Choroid plexus epithelial cell (primary cell): ENCODE data around the gene OR5B2.
"Not testable (repeated sequence)": the region's sequence is repeated elsewhere in the genome, so short reads cannot be mapped to it uniquely, and the experiment has no call there.

Experiments used
- DNase-seq: peaks from one replicate; pipeline ENCODE4 v3.0.0-alpha.2; 2010; ENCODE audit warnings: low read depth
- H3K4me3 ChIP-seq: 2 replicates; pipeline ENCODE4 v1.5.1; 2011; ENCODE audit warnings: low read depth, mild to moderate bottlenecking, control low read depth, low read length, moderate library complexity
- CTCF ChIP-seq: conservative IDR thresholded peaks from 2 replicates; pipeline ENCODE4 v1.5.1; 2011; ENCODE audit warnings: low read depth, mild to moderate bottlenecking, control low read depth, inconsistent platforms, low read length, moderate library complexity

The OR5B2 gene

DNA sequence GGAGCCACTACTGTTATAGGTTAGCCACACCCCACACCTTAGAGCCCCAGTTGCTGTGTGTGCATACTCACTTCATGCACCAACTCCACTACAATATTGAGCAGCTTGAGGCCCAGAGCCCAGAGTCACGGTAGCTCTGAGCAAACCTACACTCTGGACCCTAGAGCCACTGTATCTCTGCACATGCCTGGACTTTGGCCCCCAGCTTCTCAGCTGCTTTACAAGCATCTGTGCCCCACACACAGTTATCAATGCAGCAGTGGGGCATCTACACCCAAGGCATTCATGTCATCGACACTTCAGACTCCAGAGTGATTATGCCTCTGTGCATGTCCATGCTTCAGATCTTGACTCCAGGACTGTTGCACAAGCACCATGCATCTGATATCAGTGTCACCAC lies 16.4 kb upstream of the OR5B2 start:
- TF ChIP-seq CTCF: no peak
- no peak for DNase-seq
- H3K4me3 ChIP-seq: no peak overlapping the region

DNA sequence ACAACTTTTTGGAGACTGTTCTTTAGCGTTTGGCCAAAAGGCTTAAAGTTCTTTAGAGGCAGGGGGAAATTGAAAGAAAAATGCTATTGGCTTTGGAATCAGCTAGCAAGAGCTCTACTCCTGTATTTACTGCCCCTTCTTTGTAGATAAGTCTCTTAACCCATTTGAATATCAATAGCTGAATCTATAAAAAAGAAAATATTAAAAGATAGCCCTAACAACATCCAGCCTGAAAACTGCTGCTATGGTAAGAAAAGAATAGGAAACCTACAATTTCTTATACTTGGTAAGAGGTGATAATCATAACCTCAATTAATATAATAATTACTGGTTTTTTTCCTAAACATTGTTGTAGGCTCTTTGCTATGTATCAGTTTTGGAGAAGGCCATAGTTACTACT lies 14.2 kb upstream of the OR5B2 start, which contains the start of gene OR5B12:
Gene OR5B12 (minus strand): TSS at position 101 of the 400 bp plus-strand sequence. CDS start 2,085 bp downstream, outside the sequence.
- TF ChIP-seq CTCF: no peak
- DNase-seq: no peak

DNA sequence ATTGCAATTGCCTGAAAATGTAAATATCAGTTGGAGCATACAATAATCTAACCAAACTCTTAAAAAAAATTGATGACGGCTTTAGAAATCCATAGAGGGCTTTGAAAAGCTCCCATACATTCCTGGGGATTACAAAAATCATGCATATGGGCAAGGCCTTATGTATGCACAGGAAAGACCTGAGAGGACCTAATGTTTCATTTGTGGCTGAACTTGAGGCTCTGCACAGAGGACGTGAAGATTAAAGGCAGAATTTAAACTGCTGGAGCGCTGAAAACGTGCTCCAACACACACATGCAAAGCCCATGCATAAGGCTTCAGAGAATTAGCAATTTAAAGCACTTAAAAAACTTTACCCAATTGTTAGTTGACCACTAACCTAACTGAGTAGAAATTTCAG lies 10.6 kb upstream of the OR5B2 start:
- DNase-seq: no peak
- TF ChIP-seq CTCF: no peak
- H3K4me3 ChIP-seq: no peak overlapping the region

More for the DNA sequence above, 14.2 kb upstream of the OR5B2 start, which contains the start of gene OR5B12:
- H3K4me3 ChIP-seq: no peak within 1 kb of the TSS

DNA sequence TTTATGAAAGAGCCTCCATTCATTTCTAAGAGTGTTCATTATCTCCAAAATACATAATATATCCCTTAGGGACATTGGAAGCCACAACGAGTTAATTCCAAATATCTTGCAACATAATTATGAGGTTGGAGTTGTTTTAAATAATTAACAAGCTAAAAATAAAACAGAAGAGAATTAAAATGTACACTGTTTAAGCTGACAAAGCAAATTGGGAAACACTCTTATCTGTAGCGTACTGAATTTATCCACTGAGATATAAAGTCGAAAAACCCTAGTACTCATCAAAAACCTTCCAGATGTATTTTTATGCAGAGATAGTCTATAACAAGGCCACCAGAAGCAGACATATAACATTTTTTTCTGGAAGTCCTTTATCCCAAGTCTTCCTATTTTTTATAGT lies 6.3 kb upstream of the OR5B2 start:
- TF ChIP-seq CTCF: no peak
- no peak for DNase-seq

DNA sequence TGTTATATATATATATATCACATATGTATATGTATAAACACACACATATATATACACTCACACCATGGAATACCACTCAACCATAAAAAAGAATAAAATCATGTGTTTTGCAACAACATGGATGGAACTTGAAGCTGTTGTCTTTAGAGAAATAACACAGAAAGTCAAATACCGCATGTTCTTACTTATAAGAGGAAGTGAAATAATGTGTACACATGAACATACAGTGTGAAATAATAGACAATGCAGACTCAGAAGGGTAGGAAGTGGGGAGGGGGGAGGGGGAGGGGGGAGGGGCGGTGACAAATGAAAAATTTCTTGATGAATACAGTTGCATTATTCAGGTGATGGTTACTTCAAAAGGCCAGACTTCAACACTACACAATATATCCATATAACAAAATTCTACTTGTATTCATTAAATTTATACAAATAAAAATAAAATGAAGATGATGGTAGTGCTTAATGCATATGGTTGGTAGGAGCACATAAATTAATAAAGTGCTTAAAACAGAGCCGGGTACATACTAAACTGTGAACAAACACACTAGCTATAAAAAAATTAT lies 5.8 kb upstream of the OR5B2 start:
- no peak overlapping the region for H3K4me3 ChIP-seq
- no peak for TF ChIP-seq CTCF
- no peak for DNase-seq

More for the DNA sequence above, 6.3 kb upstream of the OR5B2 start:
- no peak overlapping the region for H3K4me3 ChIP-seq

DNA sequence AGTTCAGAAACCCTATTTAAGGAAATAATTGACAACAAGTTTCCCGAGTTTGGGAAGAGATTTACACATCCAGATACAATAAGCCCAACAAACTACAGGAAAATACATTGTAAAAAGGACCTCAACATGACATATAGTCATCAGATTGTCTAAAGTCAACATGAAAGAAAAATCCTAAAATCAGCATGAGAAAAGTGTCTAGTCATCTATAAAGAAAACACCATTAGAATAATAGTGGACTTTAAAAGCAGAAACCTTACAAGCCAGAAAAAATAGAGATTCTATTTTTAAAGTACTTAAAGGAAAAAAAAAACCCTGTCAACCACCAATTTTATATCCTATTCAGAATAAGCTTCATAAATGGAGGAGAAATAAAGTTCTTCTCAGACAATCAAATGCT lies 1.4 kb upstream of the OR5B2 start:
- no peak for DNase-seq
- H3K4me3 ChIP-seq: no peak overlapping the region
- no peak for TF ChIP-seq CTCF

DNA sequence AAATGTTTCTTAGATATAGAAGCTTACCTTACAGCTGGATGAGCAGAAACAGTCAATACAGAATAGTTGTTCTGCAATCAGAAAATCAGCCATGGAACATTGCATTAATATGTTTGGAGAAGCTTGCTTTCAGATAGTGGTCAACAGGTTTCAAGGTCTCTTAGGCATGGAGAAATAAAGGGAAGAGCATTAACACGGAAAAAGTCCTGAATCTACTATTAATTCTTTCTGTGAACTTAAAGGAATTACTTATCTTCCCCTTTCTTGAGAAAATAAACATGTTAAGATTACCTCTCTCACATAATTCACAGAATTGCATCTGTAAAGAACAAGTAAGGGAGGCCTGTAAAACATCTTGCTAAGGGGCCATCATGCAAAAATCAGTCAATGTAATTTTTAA lies 21.1 kb downstream of the OR5B2 start, which contains the start of gene OR5B3:
Gene OR5B3 (minus strand): TSS at position 101 of the 400 bp plus-strand sequence. CDS start 3,465 bp downstream, outside the sequence.
- no peak for DNase-seq
- TF ChIP-seq CTCF: no peak
- H3K4me3 ChIP-seq: no peak within 1 kb of the TSS

DNA sequence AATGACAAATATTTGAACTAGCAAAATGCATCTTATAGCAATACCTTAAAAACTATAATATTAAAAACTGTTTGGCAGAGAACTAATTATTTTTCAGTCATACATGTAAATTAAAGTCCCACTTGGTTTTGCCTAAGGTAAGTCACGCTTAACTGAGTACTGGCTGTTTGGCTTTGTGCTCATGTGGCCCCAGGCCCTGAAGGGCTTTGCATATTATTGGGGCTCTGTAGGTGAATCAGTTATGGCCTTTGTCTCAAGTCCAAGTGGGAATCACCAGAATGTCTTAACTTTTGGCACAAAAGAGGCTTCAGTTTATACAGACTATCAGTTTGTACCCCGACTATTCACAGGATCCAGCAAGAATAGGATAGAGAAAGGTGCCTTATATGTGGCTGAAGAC lies 28.3 kb downstream of the OR5B2 start:
- H3K4me3 ChIP-seq, DNase-seq: not testable (repeated sequence)
